IMR-90 (cell line): ENCODE data around the gene MYOZ3. TPM values are rescaled to one million over a fixed set of nuclear protein-coding genes. Genes with fewer than 3 reads are reported as not detected.

Source experiments
- ATAC-seq: fragments of 200-7000 bp; cut with Tn5 transposase; 2 replicates; pipeline ENCODE4 v1.9.1; 2020; ENCODE audit warnings: low read depth, mild to moderate bottlenecking, moderate library complexity
- BruUV-seq: library from RNA; stranded (reverse); fragments of 400-500 nt; replicated peaks from 2 replicates; lab custom pipeline; 2021; lab: Mats Ljungman, UMichigan
- CTCF ChIA-PET: fragments of 300-600 bp; formaldehyde crosslinking; extraction: SDS; loops from one replicate; lab custom pipeline; 2021; ENCODE audit warnings: antibody characterized with exemption; lab: Yijun Ruan, JAX
- POLR2A ChIA-PET: fragments of 300-600 bp; sonication (Branson Sonifier 250); formaldehyde crosslinking; loops from one replicate; lab custom pipeline; 2022; ENCODE audit warnings: antibody characterized with exemption; ENCODE audit not compliant: unreplicated experiment; lab: Charles Lee
- DNase-seq: peaks from one replicate; pipeline ENCODE4 v3.0.0; 2013
- H2AFZ ChIP-seq: replicated peaks from 2 replicates; pipeline ENCODE3; 2013; ENCODE audit warnings: low read length, mild to moderate bottlenecking; ENCODE audit not compliant: poor library complexity
- H2AK5ac ChIP-seq: 2 replicates; pipeline ENCODE4 v1.6.1; 2013; ENCODE audit warnings: low read depth, low read length, inconsistent platforms
- H2AK9ac ChIP-seq: replicated peaks from 2 replicates; pipeline ENCODE3; 2013; ENCODE audit warnings: mild to moderate bottlenecking, low read depth, low read length, moderate library complexity; ENCODE audit not compliant: poor library complexity
- H2BK120ac ChIP-seq: 2 replicates; pipeline ENCODE4 v1.6.1; 2013; ENCODE audit warnings: low read depth, low read length, inconsistent platforms
- H2BK15ac ChIP-seq: 3 replicates; pipeline ENCODE4 v1.6.1; 2013; ENCODE audit warnings: low read depth, low read length, inconsistent platforms
- H2BK20ac ChIP-seq: 2 replicates; pipeline ENCODE4 v1.6.1; 2013; ENCODE audit warnings: low read depth, mild to moderate bottlenecking, inconsistent platforms, low read length, moderate library complexity
- H2BK5ac ChIP-seq: 2 replicates; pipeline ENCODE4 v1.6.1; 2013; ENCODE audit warnings: mild to moderate bottlenecking, low read depth, low read length, inconsistent platforms; ENCODE audit not compliant: poor library complexity, severe bottlenecking
- H3K14ac ChIP-seq: replicated peaks from 2 replicates; pipeline ENCODE4 v1.6.1; 2013; ENCODE audit warnings: low read depth, low read length, inconsistent platforms
- H3K18ac ChIP-seq: 2 replicates; pipeline ENCODE4 v1.6.1; 2013; ENCODE audit warnings: low read depth, low read length, control low read depth
- H3K23ac ChIP-seq: 2 replicates; pipeline ENCODE4 v1.6.1; 2013; ENCODE audit warnings: low read depth, low read length, inconsistent platforms
- H3K27ac ChIP-seq: 2 replicates; pipeline ENCODE4 v1.5.1; 2013; ENCODE audit warnings: mild to moderate bottlenecking, control low read depth, low read length; ENCODE audit not compliant: insufficient read depth
- H3K27me3 ChIP-seq: 2 replicates; pipeline ENCODE4 v1.6.1; 2013; ENCODE audit warnings: low read length; ENCODE audit not compliant: control insufficient read depth, insufficient read depth
- H3K36me3 ChIP-seq: 2 replicates; pipeline ENCODE4 v1.6.1; 2013; ENCODE audit warnings: low read length, mixed read lengths; ENCODE audit not compliant: control insufficient read depth, insufficient read depth
- H3K4ac ChIP-seq: 2 replicates; pipeline ENCODE4 v1.6.1; 2013; ENCODE audit warnings: low read depth, low read length, inconsistent platforms
- H3K4me1 ChIP-seq: 2 replicates; pipeline ENCODE4 v1.6.1; 2013; ENCODE audit warnings: low read length, mixed read lengths; ENCODE audit not compliant: control insufficient read depth, insufficient read depth
- H3K4me2 ChIP-seq: 2 replicates; pipeline ENCODE4 v1.6.1; 2013; ENCODE audit warnings: low read depth, mild to moderate bottlenecking, control low read depth, low read length, moderate library complexity
- H3K4me3 ChIP-seq: 2 replicates; pipeline ENCODE4 v1.5.1; 2013; ENCODE audit warnings: low read depth, mild to moderate bottlenecking, control low read depth, low read length, moderate library complexity; ENCODE audit not compliant: insufficient read depth
- H3K56ac ChIP-seq: 2 replicates; pipeline ENCODE4 v1.6.1; 2013; ENCODE audit warnings: low read length, inconsistent platforms; ENCODE audit not compliant: insufficient read depth; ENCODE audit errors: extremely low read depth
- H3K79me1 ChIP-seq, 2 experiments: 2 replicates each; pipeline ENCODE4 v1.6.1; 2013; ENCODE audit warnings: low read length in 2 of 2, inconsistent platforms in 1 of 2, low read depth in 1 of 2
- H3K9ac ChIP-seq: 2 replicates; pipeline ENCODE4 v1.6.1; 2013; ENCODE audit warnings: low read depth, low read length, control low read depth
- H3K9me1 ChIP-seq: 2 replicates; pipeline ENCODE4 v1.6.1; 2013; ENCODE audit warnings: low read length, inconsistent platforms; ENCODE audit not compliant: insufficient read depth
- H3K9me3 ChIP-seq: 2 replicates; pipeline ENCODE4 v1.6.1; 2013; ENCODE audit warnings: low read length; ENCODE audit not compliant: control insufficient read depth, insufficient read depth
- H4K20me1 ChIP-seq: 2 replicates; pipeline ENCODE4 v1.6.1; 2013; ENCODE audit warnings: low read length, inconsistent platforms; ENCODE audit not compliant: insufficient read depth
- H4K5ac ChIP-seq: 2 replicates; pipeline ENCODE4 v1.6.1; 2013; ENCODE audit warnings: mild to moderate bottlenecking, low read depth, low read length, control low read depth
- H4K8ac ChIP-seq, 2 experiments: 2 replicates each; pipeline ENCODE4 v1.6.1; 2013; ENCODE audit warnings: low read depth in 2 of 2, low read length in 2 of 2, control low read depth in 1 of 2, inconsistent platforms in 1 of 2
- H4K91ac ChIP-seq: 2 replicates; pipeline ENCODE4 v1.6.1; 2013; ENCODE audit warnings: low read depth, low read length, inconsistent platforms; ENCODE audit not compliant: insufficient read depth
- ELK1 ChIP-seq: fragments of 150-350 bp; IDR thresholded peaks from 2 replicates; pipeline ENCODE4 v1.6.1; 2016; ENCODE audit warnings: low read depth, mild to moderate bottlenecking, low read length, moderate library complexity, borderline replicate concordance
- NFE2L2 ChIP-seq: fragments of 150-350 bp; IDR thresholded peaks from 2 replicates; pipeline ENCODE4 v1.6.1; 2016; ENCODE audit warnings: low read depth, mild to moderate bottlenecking, low read length
- USF2 ChIP-seq: fragments of 150-350 bp; IDR thresholded peaks from 2 replicates; pipeline ENCODE4 v1.6.1; 2017; ENCODE audit warnings: mild to moderate bottlenecking, antibody characterized with exemption, low read length, low read depth
- WGBS, 2 experiments: methylation state at CpG; one replicate each; pipeline versions ENCODE4 v1.1.5 to v1.1.7; 2013; ENCODE audit warnings: missing lambda C conversion rate in 2 of 2; ENCODE audit not compliant: insufficient read length in 1 of 2; ENCODE audit errors: extremely low coverage in 2 of 2; 5-methylcytosine and 5-hydroxymethylcytosine counted together
- dilution Hi-C: fragments of 300-500 bp; cut with HindIII; formaldehyde crosslinking; loops from one replicate; pipeline ENCODE4 v1.14.3; 2018; ENCODE audit warnings: low sequenced_read_pairs; ENCODE audit not compliant: unreplicated experiment
- in situ Hi-C: fragments of 300-500 bp; cut with MboI; formaldehyde crosslinking; loops from 3 replicates; pipeline ENCODE4 v1.14.3; 2019; ENCODE audit warnings: low sequenced_read_pairs, inconsistent platforms, mixed read lengths
- intact Hi-C: fragments of 100-400 bp; cut with micrococcal nuclease; formaldehyde crosslinking; loops from 2 replicates; pipeline ENCODE4 v1.10.0; 2022
- polyA plus RNA-seq, 3 experiments: library from polyadenylated mRNA; depleted of rRNA; stranded (reverse); fragments of >200 nt; gene quantifications; 2 replicates each; pipeline ENCODE4 v1.2.3, GENCODE V29; 2012; ENCODE audit warnings: low replicate concordance in 1 of 3
- total RNA-seq: library from RNA; depleted of rRNA; stranded (reverse); fragments of >200 nt; gene quantifications from 2 replicates; pipeline ENCODE4 v1.2.3, GENCODE V29; 2012

Gene MYOZ3
- total and polyA plus RNA-seq, 2 of the 4 experiments (the other 2 are of a cell fraction), result under 0.01 to 0.24 TPM

GRCh38 chr5:150641824-150642566, 19.1 kb upstream of the MYOZ3 start:
- DNase-seq (no peak), ATAC-seq (no peak)
- H3K18ac ChIP-seq, result peak overlapping the region; percentile 72
- peak overlapping the region; percentile 84 for H2BK5ac ChIP-seq
- ChIA-PET POLR2A (interaction anchor here (0.6 to 0.8 kb wide), 2 partner anchors 12 to 46 kb away, joined by 3 to 4 read pairs; no protein-coding TSS in a partner anchor), CTCF (interaction anchor here (0.6 kb wide), 1 partner anchor 59 kb away, joined by 3 read pairs; the partner anchor contains the start of gene RBM22)
- no peaks in the 10 kb centered on the region for H3K36me3 ChIP-seq
- WGBS, 2 experiments, result no CpG with 5 or more reads among the region's 5 CpGs
- H3K9me1 ChIP-seq, result peaks cover 26% of the 10 kb centered on the region
- H4K91ac ChIP-seq, result peak overlapping the region; percentile 91
- peak overlapping the region; percentile 71 to 84 for H4K8ac ChIP-seq
- peak overlapping the region; percentile 90 for H3K27ac ChIP-seq
- H3K56ac ChIP-seq, result peak overlapping the region; percentile 96
- H2AFZ ChIP-seq, result peak overlapping the region; percentile 16
- H3K79me1 ChIP-seq, result peaks cover 19 to 52% of the 10 kb centered on the region in 2 experiments
- no peaks in the 10 kb centered on the region for H3K9me3 ChIP-seq
- in situ Hi-C loops (no loop called here), dilution Hi-C loops (no loop called here), intact Hi-C loops (loop anchor here (5.0 kb wide), 1 partner anchor 170 kb away; no protein-coding TSS in a partner anchor)
- H3K4me2 ChIP-seq, result peak overlapping the region; percentile 67
- peaks cover 51% of the 10 kb centered on the region for H3K4me1 ChIP-seq
- peak overlapping the region; percentile 82 for H4K5ac ChIP-seq
- peaks cover 29% of the 10 kb centered on the region for H4K20me1 ChIP-seq
- peak overlapping the region; percentile 94 for H3K23ac ChIP-seq
- peak overlapping the region; percentile 96 for H3K4ac ChIP-seq
- H2BK120ac ChIP-seq, result peak overlapping the region; percentile 93
- peak overlapping the region; percentile 98 for H3K14ac ChIP-seq
- H2AK9ac ChIP-seq, result peak overlapping the region; percentile 96
- no peak for TF ChIP-seq NFE2L2
- no peak for TF ChIP-seq ELK1
- TF ChIP-seq USF2, result no peak
- peak overlapping the region; percentile 81 for H3K9ac ChIP-seq
- H2BK15ac ChIP-seq, result peak overlapping the region; percentile 80; the same call in 2 of the 3 replicates
- peak overlapping the region; percentile 97 for H2BK20ac ChIP-seq
- no peaks in the 10 kb centered on the region for H3K27me3 ChIP-seq
- peak overlapping the region; percentile 81 for H2AK5ac ChIP-seq
- BruUV-seq, result no TSS peak
- peak overlapping the region; percentile 50 for H3K4me3 ChIP-seq
